PC-9 (cell line): ENCODE results near the gene TRIM37. TPM values are rescaled to one million over a fixed set of nuclear protein-coding genes. Genes with fewer than 3 reads are reported as not detected.
A peak's percentile ranks its signal among the peaks of the same experiment; 100 is the strongest.

Experiments used
- BruUV-seq: library from RNA; stranded (reverse); fragments of 400-500 nt; replicated peaks from 2 replicates; lab custom pipeline; 2021; lab: Mats Ljungman, UMichigan
- CTCF ChIA-PET: fragments of 300-600 bp; sonication (Branson Sonifier 250); formaldehyde crosslinking; loops from one replicate; lab custom pipeline; 2022; ENCODE audit warnings: antibody characterized with exemption; lab: Charles Lee
- POLR2A ChIA-PET: fragments of 300-600 bp; sonication (Branson Sonifier 250); formaldehyde crosslinking; loops from one replicate; lab custom pipeline; 2022; ENCODE audit warnings: antibody characterized with exemption; ENCODE audit not compliant: unreplicated experiment; lab: Charles Lee
- DNase-seq, 2 experiments: peaks; one replicate each; pipeline versions ENCODE4 v3.0.0 to v3.0.0-alpha.2; 2015 to 2022; ENCODE audit warnings: mixed read lengths in 1 of 2
- H2AFZ ChIP-seq: fragments of 200-600 bp; sonication (generic); 2 replicates; pipeline ENCODE4 v1.8.1; 2017; ENCODE audit warnings: antibody characterized with exemption
- H3F3A ChIP-seq: fragments of 200-600 bp; sonication (generic); 2 replicates; pipeline ENCODE4 v1.8.1; 2017; ENCODE audit warnings: antibody characterized with exemption, mild to moderate bottlenecking, low read depth; ENCODE audit not compliant: insufficient read depth
- H3K27ac ChIP-seq: fragments of 200-600 bp; sonication (generic); 2 replicates; pipeline ENCODE4 v1.6.1; 2016; ENCODE audit warnings: mixed run types
- H3K27me3 ChIP-seq: fragments of 200-600 bp; sonication (generic); 2 replicates; pipeline ENCODE4 v1.6.1; 2016; ENCODE audit warnings: low read depth, mixed run types; ENCODE audit not compliant: insufficient read depth
- H3K36me3 ChIP-seq: fragments of 200-600 bp; sonication (generic); 2 replicates; pipeline ENCODE4 v1.6.1; 2016; ENCODE audit warnings: low read depth, mixed run types
- H3K4me1 ChIP-seq: fragments of 200-600 bp; sonication (generic); replicated peaks from 2 replicates; pipeline ENCODE4 v1.6.1; 2016; ENCODE audit warnings: mixed run types; ENCODE audit not compliant: insufficient read depth
- H3K4me2 ChIP-seq: fragments of 200-600 bp; sonication (generic); 2 replicates; pipeline ENCODE4 v1.6.1; 2017; ENCODE audit warnings: mixed run types
- H3K4me3 ChIP-seq: fragments of 200-600 bp; sonication (generic); 2 replicates; pipeline ENCODE4 v1.6.1; 2016; ENCODE audit warnings: mixed run types
- H3K79me2 ChIP-seq: fragments of 200-600 bp; sonication (generic); 2 replicates; pipeline ENCODE4 v1.6.1; 2017; ENCODE audit warnings: low read depth, mixed run types
- H3K9me2 ChIP-seq: fragments of 200-600 bp; sonication (generic); 2 replicates; pipeline ENCODE4 v1.8.1; 2017; ENCODE audit warnings: mild to moderate bottlenecking; ENCODE audit not compliant: insufficient read depth
- H3K9me3 ChIP-seq: fragments of 200-600 bp; sonication (generic); 2 replicates; pipeline ENCODE4 v1.8.1; 2016; ENCODE audit warnings: low read depth; ENCODE audit not compliant: insufficient read depth
- H4K20me1 ChIP-seq: fragments of 200-600 bp; sonication (generic); 2 replicates; pipeline ENCODE4 v1.8.1; 2017; ENCODE audit not compliant: insufficient read depth
- CTCF ChIP-seq: fragments of 200-600 bp; sonication (generic); conservative IDR thresholded peaks from 2 replicates; pipeline ENCODE4 v1.6.1; 2017; ENCODE audit warnings: mixed run types, antibody characterized with exemption, mild to moderate bottlenecking, moderate library complexity
- EZH2 ChIP-seq: fragments of 200-600 bp; sonication (generic); IDR thresholded peaks from 2 replicates; pipeline ENCODE4 v1.8.0; 2017; ENCODE audit warnings: antibody characterized with exemption, low read depth
- intact Hi-C: fragments of 100-400 bp; cut with micrococcal nuclease; formaldehyde crosslinking; loops from one replicate; pipeline ENCODE4 v1.10.0; 2022; ENCODE audit not compliant: unreplicated experiment
- total RNA-seq: library from RNA; stranded (reverse); gene quantifications from 2 replicates; pipeline ENCODE4 v1.2.3, GENCODE V29; 2021

TRIM37 gene
- total RNA-seq, 1 experiment from 2014 or later, result 24.6 TPM

DNA sequence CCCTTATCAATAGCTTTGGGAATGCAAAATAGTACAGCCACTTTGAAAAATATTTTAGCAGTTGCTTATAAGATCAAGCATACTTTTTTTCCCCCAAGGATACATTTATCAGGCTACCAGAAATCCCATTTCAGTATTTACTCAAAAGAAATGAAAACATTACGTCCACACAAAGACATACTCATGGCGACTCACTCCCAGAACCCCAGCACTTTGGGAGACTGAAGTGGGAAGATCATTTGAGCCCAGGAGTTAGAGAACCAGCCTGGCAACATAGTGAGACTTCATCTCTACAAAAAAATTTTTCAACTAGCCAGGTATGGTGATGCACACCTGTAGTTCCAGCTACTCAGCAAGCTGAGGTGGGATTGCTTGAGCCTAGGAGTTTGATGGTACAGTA, 42.4 kb upstream of the TRIM37 start:
- intact Hi-C loops, result no loop called here
- Histone ChIP-seq H3F3A (peaks cover 16% of the 10 kb centered on the region), H3K36me3 (peaks cover 9% of the 10 kb centered on the region; the same call in 1 of the 2 replicates), H3K4me3 (no peak overlapping the region), H3K27me3 (no peaks in the 10 kb centered on the region), H3K27ac (peak overlapping the region; percentile 13), H2AFZ (no peak overlapping the region), H4K20me1 (0 out of 2 replicates have a peak, but pooled peaks cover 4% of the 10 kb centered on the region), H3K9me2 (no peaks in the 10 kb centered on the region), H3K4me1 (peaks cover 42% of the 10 kb centered on the region), H3K4me2 (peak overlapping the region; percentile 26), H3K79me2 (peaks cover 99% of the 10 kb centered on the region), H3K9me3 (no peaks in the 10 kb centered on the region)
- CTCF ChIA-PET, result no interaction called here
- no TSS peak for BruUV-seq
- DNase-seq, result peak; percentile 7 to 73
- POLR2A ChIA-PET, result interaction anchor here (0.6 kb wide), 1 partner anchor 56 kb away, joined by 3 read pairs; no protein-coding TSS in a partner anchor
- TF ChIP-seq EZH2, result no peak
- TF ChIP-seq CTCF, result no peak

DNA sequence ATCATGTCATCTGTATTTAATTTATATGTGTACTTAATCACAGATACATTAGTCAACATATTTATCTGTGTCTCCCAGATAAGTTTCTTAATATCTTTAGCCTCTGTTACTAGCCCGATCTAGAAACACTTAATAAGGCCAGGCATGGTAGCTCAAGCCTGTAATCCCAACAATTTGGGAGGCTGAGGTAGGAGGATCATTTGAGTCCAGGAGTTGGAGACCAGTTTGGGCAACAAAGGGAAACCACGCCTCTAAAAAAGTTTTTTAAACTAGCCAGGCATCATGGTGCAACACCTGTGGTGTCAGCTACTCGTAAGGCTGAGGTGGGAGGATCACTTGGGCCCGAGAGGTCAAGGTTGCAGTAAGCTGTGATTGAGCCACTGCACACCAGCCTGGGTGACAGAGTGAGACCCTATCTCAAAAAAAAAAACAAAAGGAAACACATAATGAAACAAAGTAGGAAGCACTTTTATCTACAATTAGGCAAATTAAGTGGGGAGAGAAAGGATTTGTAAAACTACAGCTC, 39.0 kb upstream of the TRIM37 start:
- Histone ChIP-seq H3F3A (peaks cover 13% of the 10 kb centered on the region), H3K9me2 (no peaks in the 10 kb centered on the region), H3K4me1 (peaks cover 18% of the 10 kb centered on the region), H3K9me3 (no peaks in the 10 kb centered on the region), H3K27ac (no peak overlapping the region), H2AFZ (no peak overlapping the region), H3K36me3 (peaks cover 7% of the 10 kb centered on the region; the same call in 1 of the 2 replicates), H3K79me2 (peaks cover 85% of the 10 kb centered on the region), H4K20me1 (0 out of 2 replicates have a peak, but pooled peaks cover 4% of the 10 kb centered on the region), H3K27me3 (no peaks in the 10 kb centered on the region), H3K4me3 (no peak overlapping the region), H3K4me2 (no peak overlapping the region)
- intact Hi-C loops, result no loop called here
- no peak for DNase-seq
- no TSS peak for BruUV-seq
- ChIA-PET CTCF (no interaction called here), POLR2A (no interaction called here)
- TF ChIP-seq EZH2 (no peak), CTCF (no peak)

DNA sequence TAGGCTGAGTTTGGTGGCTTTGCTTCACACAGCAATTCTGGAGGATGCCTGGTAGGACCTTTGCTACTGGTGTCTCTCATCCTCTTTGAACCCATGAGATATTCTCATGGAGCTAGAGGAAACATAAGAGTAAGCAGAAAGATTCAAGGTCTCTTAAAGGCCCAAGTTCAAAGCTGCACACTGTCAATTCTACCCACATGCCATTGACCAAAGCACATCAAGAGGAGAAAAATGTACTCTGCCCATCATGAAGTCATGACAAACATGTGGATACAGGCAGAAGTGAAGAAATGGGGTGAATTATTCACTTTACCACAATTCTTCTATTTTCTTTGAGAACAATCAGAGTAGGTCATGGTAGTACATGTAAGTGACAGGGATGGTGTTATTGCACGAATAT, 35.2 kb upstream of the TRIM37 start:
- TF ChIP-seq EZH2, result no peak
- no peak for TF ChIP-seq CTCF
- no TSS peak for BruUV-seq
- ChIA-PET CTCF (interaction anchor here (0.6 kb wide), 1 partner anchor 33 kb away, joined by 4 read pairs; no protein-coding TSS in a partner anchor), POLR2A (no interaction called here)
- Histone ChIP-seq H3K9me3 (no peaks in the 10 kb centered on the region), H3K27ac (no peak overlapping the region), H3F3A (peaks cover 5% of the 10 kb centered on the region; the same call in 1 of the 2 replicates), H3K27me3 (no peaks in the 10 kb centered on the region), H4K20me1 (no peaks in the 10 kb centered on the region), H3K79me2 (peaks cover 63% of the 10 kb centered on the region), H3K36me3 (peaks cover 7% of the 10 kb centered on the region; the same call in 1 of the 2 replicates), H3K4me2 (no peak overlapping the region), H3K4me3 (no peak overlapping the region), H2AFZ (no peak overlapping the region), H3K9me2 (no peaks in the 10 kb centered on the region), H3K4me1 (no peaks in the 10 kb centered on the region)
- DNase-seq, result no peak
- intact Hi-C loops, result no loop called here
